CD14-positive monocyte (primary cell): ENCODE measurements around the gene PHLPP1. TPM values are rescaled to one million over a fixed set of nuclear protein-coding genes. Genes with fewer than 3 reads are reported as not detected.

Experiments
- DNase-seq, 3 donors: peaks; one replicate each; pipeline ENCODE4 v3.0.0-alpha.2; 2011 to 2022
- H2AFZ ChIP-seq: 2 replicates; pipeline ENCODE4 v1.6.0; 2012; ENCODE audit warnings: mild to moderate bottlenecking, low read depth, low read length, inconsistent platforms; ENCODE audit not compliant: insufficient read depth, poor library complexity, severe bottlenecking
- H3K27ac ChIP-seq, 2 donors: 1 replicate in 1 of 2; 2 replicates in 1 of 2; pipeline ENCODE4 v1.5.1; 2012 to 2013; ENCODE audit warnings: low read length in 2 of 2, control low read depth in 1 of 2, inconsistent platforms in 1 of 2, low read depth in 1 of 2, mild to moderate bottlenecking in 1 of 2
- H3K27me3 ChIP-seq, 2 donors: one replicate each; pipeline versions ENCODE4 v1.6.0 to v1.6.1; 2011 to 2013; ENCODE audit warnings: low read length in 2 of 2; ENCODE audit not compliant: control insufficient read depth in 2 of 2, insufficient read depth in 2 of 2
- H3K36me3 ChIP-seq, 2 donors: replicated peaks in 1 of 2; 1 replicate in 1 of 2; 2 replicates in 1 of 2; pipeline versions ENCODE4 v1.5.1 to v1.6.1; 2012 to 2013; ENCODE audit warnings: low read length in 2 of 2, control low read depth in 1 of 2, inconsistent platforms in 1 of 2, mild to moderate bottlenecking in 1 of 2; ENCODE audit not compliant: insufficient read depth in 2 of 2, control insufficient read depth in 1 of 2
- H3K4me1 ChIP-seq, 2 donors: 1 replicate in 1 of 2; 2 replicates in 1 of 2; pipeline versions ENCODE4 v1.5.1 to v1.6.1; 2012 to 2013; ENCODE audit warnings: low read length in 2 of 2, control low read depth in 1 of 2, inconsistent platforms in 1 of 2, mild to moderate bottlenecking in 1 of 2, moderate library complexity in 1 of 2; ENCODE audit not compliant: insufficient read depth in 2 of 2, control insufficient read depth in 1 of 2
- H3K4me2 ChIP-seq: replicated peaks from 2 replicates; pipeline ENCODE3; 2012; ENCODE audit warnings: low read length, moderate library complexity, mild to moderate bottlenecking; ENCODE audit not compliant: poor library complexity, severe bottlenecking; ENCODE audit errors: extremely low read depth
- H3K4me3 ChIP-seq, 3 experiments: fragments of 200-600 bp in 1 of 3; sonication (generic) in 1 of 3; replicated peaks in 1 of 3; 1 replicate in 2 of 3; 2 replicates in 1 of 3; pipeline ENCODE4 v1.5.1; 2011 to 2013; ENCODE audit warnings: low read length in 3 of 3, mild to moderate bottlenecking in 3 of 3, control low read depth in 2 of 3, low read depth in 2 of 3, inconsistent platforms in 1 of 3, moderate library complexity in 1 of 3
- H3K79me2 ChIP-seq: 2 replicates; pipeline ENCODE4 v1.6.0; 2012; ENCODE audit warnings: mild to moderate bottlenecking, control low read depth, inconsistent platforms, low read length, moderate library complexity; ENCODE audit not compliant: insufficient read depth
- H3K9ac ChIP-seq: 2 replicates; pipeline ENCODE4 v1.6.0; 2017; ENCODE audit warnings: low read length, mild to moderate bottlenecking; ENCODE audit not compliant: insufficient read depth, poor library complexity, severe bottlenecking
- H3K9me3 ChIP-seq, 2 donors: replicated peaks in 1 of 2; 1 replicate in 1 of 2; 2 replicates in 1 of 2; pipeline versions ENCODE4 v1.5.1 to v1.6.1; 2012 to 2013; ENCODE audit warnings: low read length in 2 of 2, control low read depth in 1 of 2; ENCODE audit not compliant: control insufficient read depth in 1 of 2, insufficient read depth in 1 of 2
- H4K20me1 ChIP-seq: 2 replicates; pipeline ENCODE4 v1.6.0; 2012; ENCODE audit warnings: mild to moderate bottlenecking, low read length, control low read depth, moderate library complexity; ENCODE audit not compliant: insufficient read depth
- H3K27ac Mint-ChIP-seq, 7 donors: one replicate each; pipeline ENCODE4 v1.8.0; 2020; ENCODE audit warnings: mild to moderate bottlenecking in 7 of 7, mixed read lengths in 7 of 7, moderate library complexity in 6 of 7, inconsistent platforms in 2 of 7
- H3K27me3 Mint-ChIP-seq, 3 donors: one replicate each; pipeline ENCODE4 v1.8.0; 2021 to 2022; ENCODE audit warnings: low read depth in 3 of 3, mild to moderate bottlenecking in 3 of 3, mixed read lengths in 3 of 3, moderate library complexity in 3 of 3, inconsistent platforms in 1 of 3
- H3K36me3 Mint-ChIP-seq, 2 donors: one replicate each; pipeline ENCODE4 v1.8.0; 2020; ENCODE audit warnings: mixed read lengths in 2 of 2, inconsistent platforms in 1 of 2, mild to moderate bottlenecking in 1 of 2
- H3K4me1 Mint-ChIP-seq: one replicate; pipeline ENCODE4 v1.8.0; 2020; ENCODE audit warnings: mild to moderate bottlenecking, mixed read lengths
- H3K4me3 Mint-ChIP-seq, 2 donors: one replicate each; pipeline ENCODE4 v1.8.0; 2020; ENCODE audit warnings: mild to moderate bottlenecking in 2 of 2, mixed read lengths in 2 of 2, moderate library complexity in 1 of 2
- H3K9me3 Mint-ChIP-seq, 7 donors: one replicate each; pipeline ENCODE4 v1.8.0; 2020 to 2022; ENCODE audit warnings: mixed read lengths in 7 of 7, mild to moderate bottlenecking in 6 of 7, moderate library complexity in 6 of 7, inconsistent platforms in 2 of 7
- WGBS: methylation state at CpG from one replicate; pipeline ENCODE4 v1.1.5; 2013; ENCODE audit warnings: missing lambda C conversion rate; ENCODE audit not compliant: insufficient coverage; 5-methylcytosine and 5-hydroxymethylcytosine counted together
- intact Hi-C, 2 donors: fragments of 100-400 bp; cut with micrococcal nuclease; formaldehyde crosslinking; loops; one replicate each; pipeline versions ENCODE4 v1.15.0 to v1.15.1; 2023
- polyA plus RNA-seq, 3 donors: library from polyadenylated mRNA; depleted of rRNA in 1 of 3; unstranded in 2 of 3; stranded (reverse) in 1 of 3; fragments of 300-500 nt in 2 of 3; fragments of >200 nt in 1 of 3; fragmentation: Illumina TruSeq in 2 of 3; gene quantifications; 1 replicate in 2 of 3; 2 replicates in 1 of 3; pipeline ENCODE4 v1.2.3, GENCODE V29; 2012 to 2021
- TF ChIP-seq, protein P1 (sequence below): fragments of 200-600 bp; IDR thresholded peaks from one replicate; pipeline ENCODE4 v1.8.0; 2022; ENCODE audit warnings: antibody characterized with exemption, mild to moderate bottlenecking

Gene PHLPP1
- polyA plus RNA-seq, 3 donors = 0.04 to 2.0 (median 0.55) TPM

DNA sequence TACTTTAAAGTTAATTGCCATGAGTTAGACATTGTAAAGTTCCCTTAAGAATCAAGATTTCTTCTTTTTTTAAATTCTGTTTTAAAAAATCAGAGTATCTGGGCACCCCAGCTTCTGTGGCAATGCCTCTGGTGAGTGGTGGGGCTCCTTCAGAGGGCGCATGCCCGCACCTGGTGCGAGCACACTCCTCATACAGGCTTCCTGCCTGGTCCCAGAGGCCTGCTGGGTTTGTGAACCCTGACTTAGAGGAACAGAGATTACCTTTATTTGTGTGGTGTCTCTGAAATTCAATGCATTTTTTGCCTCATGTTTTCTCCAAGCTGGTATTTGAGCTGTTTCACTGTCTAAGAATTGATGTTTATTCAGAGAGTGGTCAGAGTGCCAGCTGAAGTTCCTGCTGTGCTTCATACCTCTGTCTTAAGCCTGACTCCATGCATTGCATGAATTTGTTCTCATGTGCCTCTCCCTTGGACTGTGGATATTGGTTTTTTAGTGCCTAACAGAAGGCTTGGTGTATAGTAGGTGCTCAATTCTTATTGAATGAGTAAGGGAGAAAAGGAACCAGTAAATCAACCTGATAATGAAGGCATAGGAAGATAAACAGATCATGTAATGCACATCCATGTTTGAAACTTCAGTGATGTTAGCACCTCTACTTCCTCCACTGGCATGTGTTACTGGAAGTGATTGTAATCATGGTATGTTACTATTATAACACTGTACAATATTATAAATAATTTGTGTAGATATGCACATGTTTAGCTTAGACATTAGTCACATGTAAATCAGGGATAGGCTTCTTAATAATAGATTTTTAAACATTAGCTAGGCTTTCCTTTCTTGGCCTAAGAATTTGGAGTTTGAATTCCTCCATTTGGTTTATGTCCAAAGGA is 29.0 kb downstream of the PHLPP1 start:
- Mint-ChIP-seq H3K9me3 (peaks cover 0 to 3% (median 0%) of the 10 kb centered on the region in 7 donors), H3K4me3 (no peak overlapping the region), H3K27ac (no peak overlapping the region), H3K27me3 (peaks cover 0 to 3% (median 2%) of the 10 kb centered on the region in 3 donors), H3K36me3 (peaks cover 0 to 3% of the 10 kb centered on the region in 2 donors), H3K4me1 (peaks cover 9% of the 10 kb centered on the region)
- H3K79me2 ChIP-seq = peaks cover 22% of the 10 kb centered on the region
- H3K36me3 ChIP-seq = no peaks in the 10 kb centered on the region
- H3K9me3 ChIP-seq = no peaks in the 10 kb centered on the region
- intact Hi-C loops = no loop called here
- H3K4me1 ChIP-seq = no peaks in the 10 kb centered on the region
- no peak overlapping the region for H3K4me2 ChIP-seq
- DNase-seq = no peak
- H3K9ac ChIP-seq = no peak overlapping the region
- H2AFZ ChIP-seq = no peak overlapping the region
- H3K27me3 ChIP-seq = no peaks in the 10 kb centered on the region
- H3K27ac ChIP-seq = no peak overlapping the region
- no CpG with 5 or more reads among the region's 3 CpGs for WGBS
- no peaks in the 10 kb centered on the region for H4K20me1 ChIP-seq
- no peak overlapping the region for H3K4me3 ChIP-seq
- TF ChIP-seq, protein P1, sequence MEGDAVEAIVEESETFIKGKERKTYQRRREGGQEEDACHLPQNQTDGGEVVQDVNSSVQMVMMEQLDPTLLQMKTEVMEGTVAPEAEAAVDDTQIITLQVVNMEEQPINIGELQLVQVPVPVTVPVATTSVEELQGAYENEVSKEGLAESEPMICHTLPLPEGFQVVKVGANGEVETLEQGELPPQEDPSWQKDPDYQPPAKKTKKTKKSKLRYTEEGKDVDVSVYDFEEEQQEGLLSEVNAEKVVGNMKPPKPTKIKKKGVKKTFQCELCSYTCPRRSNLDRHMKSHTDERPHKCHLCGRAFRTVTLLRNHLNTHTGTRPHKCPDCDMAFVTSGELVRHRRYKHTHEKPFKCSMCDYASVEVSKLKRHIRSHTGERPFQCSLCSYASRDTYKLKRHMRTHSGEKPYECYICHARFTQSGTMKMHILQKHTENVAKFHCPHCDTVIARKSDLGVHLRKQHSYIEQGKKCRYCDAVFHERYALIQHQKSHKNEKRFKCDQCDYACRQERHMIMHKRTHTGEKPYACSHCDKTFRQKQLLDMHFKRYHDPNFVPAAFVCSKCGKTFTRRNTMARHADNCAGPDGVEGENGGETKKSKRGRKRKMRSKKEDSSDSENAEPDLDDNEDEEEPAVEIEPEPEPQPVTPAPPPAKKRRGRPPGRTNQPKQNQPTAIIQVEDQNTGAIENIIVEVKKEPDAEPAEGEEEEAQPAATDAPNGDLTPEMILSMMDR = no peak

DNA sequence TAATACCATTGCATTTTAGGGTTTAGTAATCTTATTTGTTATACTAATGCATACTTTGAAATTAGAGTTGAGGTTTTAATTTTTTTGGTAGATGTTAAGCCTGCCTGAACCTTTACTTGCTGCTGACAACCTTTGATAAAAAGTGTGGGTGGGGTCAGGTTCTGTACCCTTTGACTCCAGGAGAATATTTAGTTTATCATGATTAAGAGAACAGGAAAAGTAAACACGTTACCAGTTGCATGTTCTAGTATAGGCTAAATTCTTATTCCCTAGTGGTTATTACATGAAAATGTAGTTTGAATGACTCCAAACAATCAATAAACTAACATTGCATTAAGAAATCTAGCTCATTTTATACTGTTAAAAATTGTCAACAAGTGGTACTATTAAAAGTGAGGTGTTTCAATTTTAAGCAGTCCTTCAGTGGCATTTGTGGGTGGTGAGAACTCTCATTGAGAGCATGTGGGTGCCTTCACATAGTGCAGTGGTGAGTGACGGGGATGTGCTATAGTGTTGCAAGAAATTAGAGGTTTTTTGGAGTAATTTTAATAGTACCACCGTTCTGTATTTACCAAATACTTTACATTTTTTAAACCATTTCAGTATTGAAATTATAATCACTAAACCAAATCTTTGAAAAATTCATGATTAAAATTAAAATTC is 29.9 kb downstream of the PHLPP1 start:
- Histone ChIP-seq H4K20me1 (no peaks in the 10 kb centered on the region), H3K27me3 (no peaks in the 10 kb centered on the region), H3K9ac (no peak overlapping the region), H3K9me3 (no peaks in the 10 kb centered on the region), H2AFZ (no peak overlapping the region), H3K4me3 (no peak overlapping the region), H3K4me1 (no peaks in the 10 kb centered on the region), H3K36me3 (no peaks in the 10 kb centered on the region), H3K27ac (no peak overlapping the region), H3K79me2 (peaks cover 29% of the 10 kb centered on the region), H3K4me2 (no peak overlapping the region)
- intact Hi-C loops = no loop called here
- TF ChIP-seq, protein P1 = no peak
- H3K4me3 Mint-ChIP-seq = no peak overlapping the region
- H3K27ac Mint-ChIP-seq = no peak overlapping the region
- H3K27me3 Mint-ChIP-seq = peaks cover 0 to 3% (median 2%) of the 10 kb centered on the region in 3 donors
- no CpG with 5 or more reads among the region's 3 CpGs for WGBS
- H3K9me3 Mint-ChIP-seq = peaks cover 0 to 3% (median 0%) of the 10 kb centered on the region in 7 donors
- DNase-seq = no peak
- H3K36me3 Mint-ChIP-seq = peaks cover 0 to 3% of the 10 kb centered on the region in 2 donors
- peaks cover 12% of the 10 kb centered on the region for H3K4me1 Mint-ChIP-seq
